Activated CD8-positive, alpha-beta T cell treated with anti-CD3 and anti-CD28 coated beads for 36 hours (primary cell): ENCODE data around the gene TMPRSS9. TPM values are rescaled to one million over a fixed set of nuclear protein-coding genes. Genes with fewer than 3 reads are reported as not detected.
"Not testable (repeated sequence)": the region's sequence is repeated elsewhere in the genome, so short reads cannot be mapped to it uniquely, and the experiment has no call there.

Source experiments
- ATAC-seq: fragments of 200-7000 bp; cut with Tn5 transposase; one replicate; pipeline ENCODE4 v1.10.0; 2021; ENCODE audit warnings: mild to moderate bottlenecking, moderate library complexity
- CTCF ChIA-PET: fragments of 350-600 bp; sonication (Branson Sonifier 250); formaldehyde crosslinking; loops from one replicate; lab custom pipeline; 2021; ENCODE audit warnings: antibody characterized with exemption; lab: Charles Lee
- POLR2A ChIA-PET: fragments of 350-600 bp; sonication (Branson Sonifier 250); formaldehyde crosslinking; loops from one replicate; lab custom pipeline; 2021; ENCODE audit warnings: antibody characterized with exemption; lab: Charles Lee
- DNase-seq: peaks from one replicate; pipeline ENCODE4 v3.0.0-alpha.2; 2020
- H3K27ac Mint-ChIP-seq: one replicate; pipeline ENCODE4 v1.8.0; 2021; ENCODE audit warnings: mild to moderate bottlenecking, mixed read lengths
- H3K27me3 Mint-ChIP-seq: one replicate; pipeline ENCODE4 v1.8.0; 2021; ENCODE audit warnings: mixed read lengths
- H3K36me3 Mint-ChIP-seq: one replicate; pipeline ENCODE4 v1.8.0; 2021; ENCODE audit warnings: low read depth, mixed read lengths
- H3K4me1 Mint-ChIP-seq: one replicate; pipeline ENCODE4 v1.8.0; 2021; ENCODE audit warnings: low read depth, mixed read lengths
- H3K4me3 Mint-ChIP-seq: one replicate; pipeline ENCODE4 v1.8.0; 2021; ENCODE audit warnings: mild to moderate bottlenecking, moderate library complexity, mixed read lengths
- H3K9me3 Mint-ChIP-seq: one replicate; pipeline ENCODE4 v1.8.0; 2021; ENCODE audit warnings: mixed read lengths
- CTCF ChIP-seq: fragments of 200-600 bp; IDR thresholded peaks from one replicate; pipeline ENCODE4 v1.8.0; 2022; ENCODE audit warnings: antibody characterized with exemption, mild to moderate bottlenecking
- intact Hi-C: fragments of 100-400 bp; cut with micrococcal nuclease; formaldehyde crosslinking; loops from one replicate; pipeline ENCODE4 v1.10.0; 2022
- total RNA-seq, 2 experiments: library from RNA; stranded (reverse); gene quantifications; one replicate each; pipeline ENCODE4 v1.2.3, GENCODE V29; 2021

TMPRSS9 gene
- total RNA-seq, 2 experiments from 2014 or later: not detected

GRCh38 chr19:2415973-2416319 lies 55.9 kb downstream of the TMPRSS9 start:
- intact Hi-C loops: no loop called here
- ChIA-PET POLR2A (interaction anchor here (1.6 kb wide), 1 partner anchor 12 kb away, joined by 4 read pairs; the partner anchor contains the start of gene TIMM13), CTCF (no interaction called here)
- no peaks in the 10 kb centered on the region for H3K27me3 Mint-ChIP-seq
- no peak for TF ChIP-seq CTCF
- H3K4me1 Mint-ChIP-seq: no peaks in the 10 kb centered on the region
- H3K36me3 Mint-ChIP-seq: no peaks in the 10 kb centered on the region
- no peak for ATAC-seq
- no peak overlapping the region for H3K4me3 Mint-ChIP-seq
- H3K9me3 Mint-ChIP-seq: peaks cover 2% of the 10 kb centered on the region
- H3K27ac Mint-ChIP-seq: no peak overlapping the region
- no peak for DNase-seq

GRCh38 chr19:2416321-2417097 lies 56.4 kb downstream of the TMPRSS9 start:
- Mint-ChIP-seq H3K27me3 (no peaks in the 10 kb centered on the region), H3K4me1 (no peaks in the 10 kb centered on the region), H3K9me3 (peaks cover 2% of the 10 kb centered on the region), H3K27ac (no peak overlapping the region), H3K36me3 (no peaks in the 10 kb centered on the region), H3K4me3 (no peak overlapping the region)
- ATAC-seq (no peak), DNase-seq (no peak)
- ChIA-PET CTCF (no interaction called here), POLR2A (no interaction called here)
- intact Hi-C loops: no loop called here
- TF ChIP-seq CTCF: no peak

GRCh38 chr19:2417436-2417835 lies 57.4 kb downstream of the TMPRSS9 start:
- H3K4me3 Mint-ChIP-seq, DNase-seq, H3K9me3 Mint-ChIP-seq, H3K27me3 Mint-ChIP-seq, intact Hi-C loops, CTCF ChIA-PET, H3K36me3 Mint-ChIP-seq, H3K27ac Mint-ChIP-seq, POLR2A ChIA-PET, H3K4me1 Mint-ChIP-seq, ATAC-seq: not testable (repeated sequence)

GRCh38 chr19:2417881-2418406 lies 57.9 kb downstream of the TMPRSS9 start:
- no peaks in the 10 kb centered on the region for H3K9me3 Mint-ChIP-seq
- no peak for TF ChIP-seq CTCF
- H3K36me3 Mint-ChIP-seq: peaks cover 2% of the 10 kb centered on the region
- DNase-seq (no peak), ATAC-seq (no peak)
- no peaks in the 10 kb centered on the region for H3K27me3 Mint-ChIP-seq
- intact Hi-C loops: no loop called here
- ChIA-PET POLR2A (no interaction called here), CTCF (no interaction called here)
- H3K4me1 Mint-ChIP-seq: no peaks in the 10 kb centered on the region
- no peak overlapping the region for H3K4me3 Mint-ChIP-seq
- H3K27ac Mint-ChIP-seq: no peak overlapping the region

- peaks cover 2% of the 10 kb centered on the region for H3K36me3 Mint-ChIP-seq
- no peak for TF ChIP-seq CTCF
- H3K9me3 Mint-ChIP-seq: no peaks in the 10 kb centered on the region
- CTCF ChIA-PET: no interaction called here
- no peaks in the 10 kb centered on the region for H3K27me3 Mint-ChIP-seq
- POLR2A ChIA-PET: no interaction called here
- intact Hi-C loops: no loop called here
- ATAC-seq (no peak), DNase-seq (no peak)
- peaks cover 2% of the 10 kb centered on the region for H3K4me1 Mint-ChIP-seq
- no peak overlapping the region for H3K4me3 Mint-ChIP-seq
- H3K27ac Mint-ChIP-seq: no peak overlapping the region
These were observed 59.7 kb downstream of the TMPRSS9 start for GRCh38 chr19:2419754-2420153.
